NCI-H526 treated with DMSO at 0.1 percent for 48 hours (cell line): Measurements from ENCODE around the gene TBC1D5.

Experiments used
- DNase-seq: peaks from one replicate; lab custom pipeline; 2025; lab: John Stamatoyannopoulos, UW

Gene TBC1D5

GRCh38 chr3:17473761-17474160 is 268.7 kb downstream of the TBC1D5 start:
- DNase-seq = no peak

GRCh38 chr3:17469954-17470353 is 272.5 kb downstream of the TBC1D5 start:
- no peak for DNase-seq

GRCh38 chr3:17469520-17469919 is 272.9 kb downstream of the TBC1D5 start:
- no peak for DNase-seq

- no peak for DNase-seq
Measured at GRCh38 chr3:17466028-17466427, 276.4 kb downstream of the TBC1D5 start.

GRCh38 chr3:17459470-17459993 is 282.9 kb downstream of the TBC1D5 start:
- no peak for DNase-seq

- no peak for DNase-seq
Measured at GRCh38 chr3:17456650-17457049, 285.8 kb downstream of the TBC1D5 start.

GRCh38 chr3:17456046-17456445 is 286.4 kb downstream of the TBC1D5 start:
- no peak for DNase-seq

- no peak for DNase-seq
Measured at GRCh38 chr3:17444865-17445264, 297.6 kb downstream of the TBC1D5 start.

- DNase-seq = no peak
Measured at GRCh38 chr3:17443142-17443541, 299.3 kb downstream of the TBC1D5 start.

- DNase-seq = no peak
Measured at GRCh38 chr3:17442332-17443049, 299.9 kb downstream of the TBC1D5 start.

GRCh38 chr3:17433876-17434275 is 308.6 kb downstream of the TBC1D5 start:
- no peak for DNase-seq

GRCh38 chr3:17432236-17432635 is 310.2 kb downstream of the TBC1D5 start:
- no peak for DNase-seq

GRCh38 chr3:17431484-17432045 is 310.9 kb downstream of the TBC1D5 start:
- no peak for DNase-seq

GRCh38 chr3:17431004-17431403 is 311.4 kb downstream of the TBC1D5 start:
- peak; percentile 7 for DNase-seq

GRCh38 chr3:17430582-17430981 is 311.8 kb downstream of the TBC1D5 start:
- no peak for DNase-seq

- DNase-seq = no peak
Measured at GRCh38 chr3:17423786-17424536, 318.5 kb downstream of the TBC1D5 start.

- no peak for DNase-seq
Measured at GRCh38 chr3:17422636-17423035, 319.8 kb downstream of the TBC1D5 start.

GRCh38 chr3:17420668-17421067 is 321.8 kb downstream of the TBC1D5 start:
- DNase-seq = no peak

GRCh38 chr3:17412950-17413530 is 329.4 kb downstream of the TBC1D5 start:
- peak; percentile 56 for DNase-seq

GRCh38 chr3:17411157-17411877 is 331.1 kb downstream of the TBC1D5 start:
- DNase-seq = no peak

GRCh38 chr3:17407576-17407975 is 334.9 kb downstream of the TBC1D5 start:
- DNase-seq = no peak

GRCh38 chr3:17404548-17404947 is 337.9 kb downstream of the TBC1D5 start:
- DNase-seq = no peak
